Stimulated activated CD4-positive, alpha-beta T cell treated with anti-CD3 and anti-CD28 coated beads, Interleukin-1b, Interleukin-23, amount 100 ng/mL, for 48 hours (primary cell): ENCODE data around the gene PRKCZ.
"Not testable (repeated sequence)": the region's sequence is repeated elsewhere in the genome, so short reads cannot be mapped to it uniquely, and the experiment has no call there.

Source experiments
- DNase-seq: peaks from one replicate; pipeline ENCODE4 v3.0.0-alpha.2; 2020

Gene PRKCZ

DNA sequence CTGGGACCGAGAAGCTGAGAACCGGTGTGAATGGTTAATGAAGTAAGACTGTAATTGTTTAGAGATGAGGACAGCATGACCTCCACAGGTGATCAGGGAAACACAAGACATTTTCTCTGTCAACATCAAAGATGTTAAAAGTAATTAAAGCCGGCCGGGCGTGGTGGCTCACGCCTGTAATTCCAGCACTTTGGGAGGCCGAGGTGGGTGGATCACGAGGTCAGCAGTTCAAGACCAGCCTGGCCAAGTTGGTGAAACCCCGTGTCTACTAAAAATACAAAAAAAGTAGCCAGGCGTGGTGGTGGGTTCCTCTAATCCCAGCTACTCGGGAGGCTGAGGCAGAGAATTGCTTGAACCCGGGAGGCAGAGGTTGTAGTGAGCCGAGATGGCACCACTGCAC is 88.9 kb downstream of the PRKCZ start:
- DNase-seq, result not testable (repeated sequence)

GRCh38 chr1:2141025-2141424 is 90.8 kb downstream of the PRKCZ start:
- DNase-seq, result no peak

DNA sequence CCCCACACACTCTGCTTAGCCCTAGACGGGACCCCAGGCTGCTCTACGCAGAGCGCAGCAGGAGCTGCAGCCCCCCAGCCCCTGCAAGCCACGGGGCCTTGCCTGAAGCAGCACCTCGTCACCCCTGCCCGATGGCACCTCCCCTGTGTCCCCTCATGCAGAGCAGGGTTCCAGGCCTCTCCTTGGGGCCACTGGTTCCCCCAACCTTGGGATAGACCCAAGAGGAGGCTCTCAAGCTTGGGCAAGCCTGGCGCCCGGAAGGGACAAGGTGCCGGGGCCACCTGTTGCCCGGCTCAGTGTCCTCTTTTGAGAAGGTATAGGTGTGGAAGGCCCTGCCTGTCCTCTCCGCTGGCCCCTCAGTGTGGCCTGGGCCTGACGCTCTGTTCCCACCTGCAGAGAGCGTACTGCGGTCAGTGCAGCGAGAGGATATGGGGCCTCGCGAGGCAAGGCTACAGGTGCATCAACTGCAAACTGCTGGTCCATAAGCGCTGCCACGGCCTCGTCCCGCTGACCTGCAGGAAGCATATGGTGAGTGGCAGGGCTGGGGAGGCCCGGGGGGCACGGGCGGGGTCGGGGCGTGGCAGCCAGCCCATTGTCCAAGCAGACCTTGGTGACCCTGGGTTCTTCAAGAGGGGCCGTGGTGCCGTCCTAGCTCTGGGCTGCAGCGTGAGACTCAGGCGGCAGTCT is 93.7 kb downstream of the PRKCZ start:
- no peak for DNase-seq

DNA sequence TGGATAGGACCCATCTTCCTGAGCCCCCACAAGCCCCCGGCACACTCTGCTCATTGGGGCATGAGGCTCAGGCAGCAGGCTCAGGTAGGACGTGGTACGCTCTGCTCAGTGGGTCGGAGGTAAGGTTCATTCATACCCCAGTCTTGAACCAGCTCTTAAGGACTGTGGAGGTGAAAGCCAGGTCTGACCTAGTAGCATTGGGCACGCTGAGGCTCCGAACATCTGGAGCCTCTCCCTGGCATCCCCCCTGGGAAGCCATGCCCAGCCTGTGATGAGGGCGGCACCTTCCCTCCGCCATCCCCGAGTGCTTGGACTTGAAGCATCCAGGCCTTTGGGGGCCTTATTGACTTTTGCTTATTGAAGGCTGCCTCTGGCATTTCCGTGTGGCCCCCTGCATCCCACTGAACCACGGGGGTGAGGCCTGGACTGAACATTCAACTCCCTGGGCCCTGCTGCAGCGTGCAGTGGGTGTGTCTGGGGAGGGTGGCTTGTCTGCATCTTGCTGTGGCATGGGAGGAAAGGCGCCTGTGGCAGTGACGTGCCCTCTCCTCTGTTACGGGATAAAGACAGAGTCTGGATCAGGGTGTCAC is 94.4 kb downstream of the PRKCZ start:
- DNase-seq, result no peak

GRCh38 chr1:2145946-2146835 is 96.0 kb downstream of the PRKCZ start:
- no peak for DNase-seq

- no peak for DNase-seq
These were observed 96.8 kb downstream of the PRKCZ start for GRCh38 chr1:2146836-2147517.

GRCh38 chr1:2147869-2148268 is 97.7 kb downstream of the PRKCZ start:
- not testable (repeated sequence) for DNase-seq

DNA sequence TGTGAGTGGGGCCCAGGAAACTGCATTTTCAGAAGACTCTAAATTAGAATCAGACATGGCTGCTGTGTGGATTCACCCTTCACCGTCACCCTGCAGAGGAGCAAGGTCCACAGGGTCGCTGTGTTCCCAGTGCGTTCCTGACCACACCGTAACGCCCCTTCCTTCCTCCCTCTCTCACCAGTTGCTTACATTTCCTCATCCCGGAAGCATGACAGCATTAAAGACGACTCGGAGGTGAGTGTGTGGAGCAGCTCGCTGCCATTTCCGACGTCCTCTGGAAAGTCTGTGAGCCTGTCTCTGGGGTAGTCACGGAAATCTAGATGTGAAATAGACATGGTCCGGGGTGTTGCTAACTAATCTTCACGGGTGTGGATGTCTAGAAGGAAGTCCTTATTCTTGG is 98.5 kb downstream of the PRKCZ start:
- DNase-seq, result peak; percentile 42

DNA sequence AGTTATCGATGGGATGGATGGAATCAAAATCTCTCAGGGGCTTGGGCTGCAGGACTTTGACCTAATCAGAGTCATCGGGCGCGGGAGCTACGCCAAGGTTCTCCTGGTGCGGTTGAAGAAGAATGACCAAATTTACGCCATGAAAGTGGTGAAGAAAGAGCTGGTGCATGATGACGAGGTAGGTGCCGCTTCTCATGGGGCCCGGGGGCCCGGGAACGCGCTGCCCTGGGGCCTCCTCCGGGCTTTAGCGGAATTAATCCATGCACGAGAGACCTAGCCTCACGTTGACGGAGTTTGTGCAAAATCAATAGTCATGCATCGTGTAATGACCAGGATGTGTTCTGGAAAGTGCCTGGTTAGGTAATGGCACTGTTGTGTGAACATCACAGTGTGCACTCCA is 100.6 kb downstream of the PRKCZ start:
- no peak for DNase-seq

- no peak for DNase-seq
These were observed 101.0 kb downstream of the PRKCZ start for GRCh38 chr1:2151252-2151651.

DNA sequence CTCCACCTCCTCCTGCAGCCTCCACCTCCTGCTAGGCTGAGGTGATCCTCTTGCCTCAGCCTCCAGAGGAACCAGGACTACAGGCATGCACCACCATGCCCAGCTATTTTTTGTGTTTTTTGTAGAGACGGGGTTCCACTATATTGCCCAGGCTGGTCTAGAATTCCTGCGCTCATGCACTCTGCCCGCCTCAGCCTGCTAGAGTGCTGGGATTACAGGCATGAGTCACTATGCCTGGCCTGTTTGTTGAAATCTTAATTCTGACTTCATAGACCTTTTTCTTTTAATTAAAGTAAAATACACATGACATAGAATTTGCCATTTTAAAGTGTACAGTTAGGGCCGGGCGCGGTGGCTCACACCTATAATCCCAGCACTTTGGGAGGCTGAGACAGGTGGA is 101.7 kb downstream of the PRKCZ start:
- DNase-seq, result no peak

GRCh38 chr1:2152954-2153353 is 102.7 kb downstream of the PRKCZ start:
- DNase-seq, result no peak

DNA sequence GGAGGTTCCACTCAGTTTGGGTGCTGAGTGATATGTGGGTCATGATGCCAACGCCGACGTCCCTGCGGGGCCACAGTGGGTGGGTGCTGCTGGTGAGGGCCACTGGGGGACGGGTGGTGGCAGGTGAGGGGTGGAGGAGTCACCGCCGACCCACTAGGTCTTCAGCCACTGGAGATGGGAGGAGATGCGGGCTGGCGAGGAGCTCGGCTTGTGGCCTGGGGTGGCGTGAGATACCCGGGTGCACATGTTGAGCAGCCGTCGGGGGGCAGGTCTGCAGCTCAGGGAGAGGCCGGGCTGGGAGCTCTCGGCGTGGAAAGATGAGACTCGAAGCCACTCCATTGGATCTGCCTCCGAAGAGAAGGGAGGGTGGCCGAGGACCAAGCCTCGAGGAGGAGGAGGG is 103.8 kb downstream of the PRKCZ start:
- no peak for DNase-seq

DNA sequence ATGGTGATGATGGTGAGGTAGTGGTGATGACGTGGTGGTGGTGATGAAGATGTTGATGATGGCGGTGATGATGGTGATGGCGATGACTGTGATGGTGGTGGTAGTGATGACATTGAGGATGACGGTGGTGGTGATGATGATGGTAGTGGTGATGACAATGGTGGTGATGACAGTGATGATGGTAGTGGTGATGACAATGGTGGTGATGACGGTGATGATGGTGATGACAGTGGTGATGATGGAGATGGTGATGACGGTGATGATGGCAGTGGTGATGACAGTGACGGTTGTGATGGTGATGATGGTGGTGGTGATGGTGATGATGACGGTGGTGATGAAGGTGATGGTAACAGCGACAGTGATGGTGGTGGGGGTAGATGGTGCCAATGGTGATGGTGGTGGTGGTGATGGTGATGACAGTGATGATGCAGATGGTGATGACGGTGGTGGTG is 105.0 kb downstream of the PRKCZ start:
- DNase-seq, result no peak

DNA sequence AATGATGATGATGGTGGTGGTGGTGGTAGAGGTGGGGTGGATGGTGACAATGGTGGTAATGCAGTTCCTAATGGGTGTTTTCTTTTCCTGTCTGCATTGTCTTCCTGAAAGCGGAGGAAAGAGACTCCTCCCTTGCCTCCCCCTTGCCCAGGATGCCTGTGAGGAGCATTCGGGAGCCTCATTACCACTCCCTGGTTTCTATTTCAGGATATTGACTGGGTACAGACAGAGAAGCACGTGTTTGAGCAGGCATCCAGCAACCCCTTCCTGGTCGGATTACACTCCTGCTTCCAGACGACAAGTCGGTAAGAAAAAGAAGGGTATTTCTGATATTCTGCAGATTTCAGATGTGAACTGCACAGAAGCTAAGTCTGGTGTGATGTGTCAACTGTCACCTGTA is 105.6 kb downstream of the PRKCZ start:
- DNase-seq, result no peak

GRCh38 chr1:2156866-2157265 is 106.7 kb downstream of the PRKCZ start:
- DNase-seq, result no peak

- no peak for DNase-seq
These were observed 107.6 kb downstream of the PRKCZ start for GRCh38 chr1:2157856-2158255.

- no peak for DNase-seq
These were observed 108.1 kb downstream of the PRKCZ start for GRCh38 chr1:2158272-2158671.

- no peak for DNase-seq
These were observed 108.9 kb downstream of the PRKCZ start for GRCh38 chr1:2159124-2159523.

- no peak for DNase-seq
These were observed 110.5 kb downstream of the PRKCZ start for GRCh38 chr1:2160451-2161300.

DNA sequence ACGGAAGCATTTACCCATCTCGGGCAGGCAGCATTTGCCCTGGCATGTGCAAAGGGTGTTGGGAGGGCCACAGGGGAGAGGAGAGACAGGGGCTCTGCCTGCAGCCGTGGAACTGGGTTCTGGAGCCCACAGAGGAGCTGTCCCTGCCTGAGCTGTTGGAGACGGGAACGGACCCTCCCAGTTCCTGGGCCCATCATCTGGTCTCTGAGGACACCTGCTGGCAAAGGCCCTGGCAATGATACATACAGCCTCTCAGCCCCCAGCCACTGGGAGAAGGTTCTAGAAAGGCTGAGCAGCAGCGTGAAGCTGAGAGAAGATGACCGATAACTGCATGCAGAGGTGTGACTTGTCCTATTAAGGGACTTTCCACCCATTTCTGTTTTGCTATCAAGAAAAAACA is 113.0 kb downstream of the PRKCZ start:
- DNase-seq, result no peak

GRCh38 chr1:2165646-2166045 is 115.4 kb downstream of the PRKCZ start:
- no peak for DNase-seq
